ENCODE data around the gene SYNDIG1L.
"Not testable (repeated sequence)": the region's sequence is repeated elsewhere in the genome, so short reads cannot be mapped to it uniquely, and the experiment has no call there.

Gene SYNDIG1L

GRCh38 chr14:74426202-74426582, at the start of gene SYNDIG1L:
SYNDIG1L (minus strand) TSS chr14:74426210; CDS start chr14:74409744, 16,466 bp downstream.
- in situ Hi-C loops (cut with MboI; ENCODE audit: low sequenced_read_pairs): no loop called here

DNA sequence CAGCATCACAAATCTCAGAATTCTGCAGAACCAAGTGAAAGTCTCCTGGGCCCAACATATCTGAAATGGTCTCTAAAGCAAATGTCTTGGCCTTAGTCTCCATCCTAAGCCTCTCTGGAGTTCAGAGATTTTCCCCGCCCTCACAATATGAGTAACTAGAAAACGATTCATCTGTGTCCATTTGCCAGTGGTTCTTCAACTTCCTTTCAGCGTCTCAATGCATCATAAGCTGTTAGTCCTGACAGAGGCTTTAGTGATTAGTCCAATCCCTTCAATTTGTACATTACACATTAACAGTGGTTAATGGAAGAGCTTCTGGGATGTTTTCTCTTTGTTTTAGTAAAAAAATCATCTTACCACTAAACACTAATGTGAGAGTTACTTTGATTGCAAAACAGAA, 49.7 kb upstream of the SYNDIG1L start:
- in situ Hi-C loops (cut with MboI; ENCODE audit: low sequenced_read_pairs): no loop called here

GRCh38 chr14:74474376-74474775, 48.4 kb upstream of the SYNDIG1L start:
- in situ Hi-C loops (cut with MboI; ENCODE audit: low sequenced_read_pairs): no loop called here

GRCh38 chr14:74472601-74473000, 46.6 kb upstream of the SYNDIG1L start:
- in situ Hi-C loops (cut with MboI; ENCODE audit: low sequenced_read_pairs): no loop called here

DNA sequence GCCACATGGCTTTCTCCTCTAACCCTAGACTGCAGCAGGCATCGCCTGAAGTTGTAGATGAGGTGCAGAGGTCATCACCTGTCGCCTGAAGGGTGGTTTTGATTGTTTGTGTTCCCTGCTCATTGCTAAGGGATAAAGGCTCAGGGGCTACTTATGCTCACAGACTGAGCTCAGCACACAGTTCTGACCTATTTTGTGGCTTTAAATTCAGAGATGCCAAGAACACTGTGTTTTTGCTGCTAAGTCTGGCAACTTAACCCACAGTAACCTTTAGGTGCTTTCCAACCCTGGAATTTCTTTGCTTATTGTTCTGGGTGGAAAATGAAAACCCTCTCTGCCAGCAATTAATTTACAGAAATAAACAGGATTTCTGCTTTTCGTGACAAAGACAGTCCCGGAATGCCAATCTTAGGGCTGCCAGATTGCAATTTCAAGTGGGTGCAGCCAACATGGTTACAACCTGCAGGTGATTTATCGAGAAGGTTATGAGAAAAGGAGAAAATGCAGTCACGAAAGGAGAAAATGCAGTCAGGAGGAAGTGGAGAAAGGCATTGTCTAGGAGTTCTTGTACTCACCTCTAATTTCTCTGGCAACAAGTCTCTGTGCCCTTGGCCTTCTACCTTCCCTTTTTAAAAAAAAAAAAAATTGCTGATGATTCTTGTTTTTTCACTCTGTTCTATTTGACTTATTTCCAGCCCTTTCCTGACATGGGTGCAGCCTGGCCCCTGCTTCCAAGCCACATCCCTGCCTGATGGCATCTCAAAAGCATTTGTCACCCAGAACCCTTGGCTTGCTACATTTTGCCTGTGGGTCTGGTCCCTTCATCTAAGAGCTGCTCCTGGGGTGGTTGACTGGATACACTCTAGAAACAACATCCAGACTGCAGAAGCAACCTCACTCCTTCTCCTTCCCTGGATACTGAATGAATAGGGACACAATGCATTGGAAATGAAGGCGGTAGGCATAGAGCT, 43.8 kb upstream of the SYNDIG1L start:
- in situ Hi-C loops (cut with MboI; ENCODE audit: low sequenced_read_pairs): no loop called here

GRCh38 chr14:74468513-74468912, 42.5 kb upstream of the SYNDIG1L start:
- in situ Hi-C loops (cut with MboI; ENCODE audit: low sequenced_read_pairs): no loop called here

DNA sequence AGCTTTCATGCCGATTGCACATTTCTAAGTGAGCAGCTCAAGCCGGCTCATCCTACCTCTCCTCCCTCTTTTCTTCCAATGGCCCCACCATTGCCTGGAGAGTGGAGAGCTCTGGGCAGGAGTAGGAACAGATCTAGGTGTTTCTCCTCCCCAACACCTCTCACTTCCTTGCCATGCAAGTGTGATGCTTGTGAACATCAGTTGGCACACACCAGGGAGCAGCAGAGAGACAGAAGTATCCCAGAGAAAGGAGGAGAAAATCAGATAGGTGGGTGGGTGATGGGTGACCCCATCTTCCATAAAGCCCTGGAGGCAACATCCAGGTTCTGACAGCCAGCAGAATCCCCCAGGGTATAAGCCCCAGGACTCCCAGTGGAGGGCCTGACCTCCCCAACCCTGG, 39.3 kb upstream of the SYNDIG1L start:
- in situ Hi-C loops (cut with MboI; ENCODE audit: low sequenced_read_pairs): no loop called here

DNA sequence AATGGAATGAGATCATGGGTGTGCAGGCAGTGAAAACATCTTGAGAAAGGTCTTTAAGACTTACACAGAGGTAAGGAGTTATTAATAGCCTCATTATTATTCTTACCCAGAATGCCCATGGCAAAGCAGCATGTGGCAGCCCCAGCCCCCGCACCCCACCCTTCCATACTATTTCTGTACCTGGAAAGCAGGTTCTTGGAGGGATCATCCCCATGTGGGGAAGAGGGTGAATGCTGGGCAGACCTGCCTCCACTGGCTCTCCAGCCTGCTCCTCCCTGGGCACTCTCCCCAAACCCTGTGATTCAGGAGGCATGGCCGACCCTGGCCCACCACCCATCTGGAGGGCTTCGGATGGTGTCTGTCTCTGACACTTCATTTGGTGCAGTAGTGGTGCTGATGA, 38.8 kb upstream of the SYNDIG1L start:
- in situ Hi-C loops (cut with MboI; ENCODE audit: low sequenced_read_pairs): no loop called here

- in situ Hi-C loops (cut with MboI; ENCODE audit: low sequenced_read_pairs): no loop called here
These were observed 37.7 kb upstream of the SYNDIG1L start for GRCh38 chr14:74463697-74464096.

GRCh38 chr14:74462993-74463392, 37.0 kb upstream of the SYNDIG1L start:
- in situ Hi-C loops (cut with MboI; ENCODE audit: low sequenced_read_pairs): no loop called here

DNA sequence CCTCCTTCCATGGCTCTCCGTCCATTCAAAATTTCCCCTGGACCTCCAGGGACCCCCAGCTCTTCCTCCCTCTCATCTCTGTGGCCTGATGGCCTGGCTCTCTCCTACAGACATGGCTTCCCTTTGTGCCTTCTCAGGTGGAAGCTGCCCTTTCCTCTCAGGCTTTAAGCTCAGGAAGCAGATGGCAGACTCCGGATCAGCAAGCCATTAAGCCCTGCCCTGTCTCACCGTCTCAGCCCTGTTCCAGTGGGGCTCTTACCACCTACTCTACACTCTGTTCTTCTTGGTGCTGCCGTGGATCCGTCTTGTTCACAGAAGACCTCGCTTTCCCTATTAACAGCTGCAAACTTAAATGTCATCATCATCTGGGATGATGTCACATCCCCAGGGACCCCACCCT, 34.0 kb upstream of the SYNDIG1L start:
- in situ Hi-C loops (cut with MboI; ENCODE audit: low sequenced_read_pairs): no loop called here

DNA sequence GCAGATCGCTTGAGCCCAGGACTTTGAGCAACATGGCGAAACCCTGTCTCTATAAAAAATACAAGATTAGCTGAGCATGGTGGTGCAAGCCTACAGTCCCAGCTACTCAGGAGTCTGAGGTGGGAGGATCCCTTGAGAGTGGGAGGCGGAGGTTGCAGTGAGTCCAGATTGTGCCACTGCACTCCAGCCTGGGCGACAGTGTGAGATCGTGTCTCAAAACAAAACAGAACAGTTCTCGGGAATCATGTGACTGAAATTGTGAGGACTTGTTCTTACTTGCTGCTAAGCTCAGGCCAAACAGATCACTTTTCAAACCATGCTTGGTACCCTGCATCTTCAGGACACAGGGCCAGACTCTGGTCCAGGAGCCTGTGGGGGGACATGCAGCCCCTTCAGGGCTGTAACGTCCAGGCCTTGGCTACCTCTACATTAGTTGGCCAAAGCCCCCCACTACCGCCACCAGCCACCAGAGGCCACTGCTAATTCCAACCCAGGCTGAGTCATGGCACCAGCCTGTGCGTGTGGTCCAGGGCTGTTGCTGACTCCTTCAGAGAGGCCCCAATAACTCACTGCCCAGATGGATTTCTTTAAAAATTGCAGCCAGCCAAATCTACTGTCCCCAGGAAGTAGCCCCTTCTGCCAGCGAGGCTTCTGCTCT, 33.4 kb upstream of the SYNDIG1L start:
- in situ Hi-C loops (cut with MboI; ENCODE audit: low sequenced_read_pairs): no loop called here

GRCh38 chr14:74457565-74457895, 31.5 kb upstream of the SYNDIG1L start:
- in situ Hi-C loops (cut with MboI; ENCODE audit: low sequenced_read_pairs): no loop called here

GRCh38 chr14:74456684-74457564, 30.9 kb upstream of the SYNDIG1L start:
- in situ Hi-C loops (cut with MboI; ENCODE audit: low sequenced_read_pairs): no loop called here

GRCh38 chr14:74454397-74454796, 28.4 kb upstream of the SYNDIG1L start:
- in situ Hi-C loops (cut with MboI; ENCODE audit: low sequenced_read_pairs): not testable (repeated sequence)

DNA sequence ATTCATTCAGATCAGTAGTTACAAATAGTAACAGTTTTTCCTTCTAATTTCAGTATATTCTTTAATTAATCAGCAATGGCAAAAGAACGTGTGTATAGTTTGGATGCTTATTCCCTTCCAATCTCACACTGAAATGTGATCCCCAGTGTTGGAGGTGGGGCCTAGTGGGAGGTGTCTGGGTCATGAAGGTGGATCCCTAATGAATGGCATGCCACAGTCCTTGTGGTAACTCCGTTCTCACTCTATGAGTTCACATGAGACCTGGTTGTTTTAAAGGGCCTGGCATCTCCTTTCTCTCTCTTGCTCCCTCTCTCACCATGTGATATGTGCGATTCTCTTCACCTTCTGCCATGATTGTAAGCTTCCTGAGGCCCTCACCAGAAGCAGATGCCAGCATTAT, 18.9 kb upstream of the SYNDIG1L start:
- in situ Hi-C loops (cut with MboI; ENCODE audit: low sequenced_read_pairs): no loop called here

DNA sequence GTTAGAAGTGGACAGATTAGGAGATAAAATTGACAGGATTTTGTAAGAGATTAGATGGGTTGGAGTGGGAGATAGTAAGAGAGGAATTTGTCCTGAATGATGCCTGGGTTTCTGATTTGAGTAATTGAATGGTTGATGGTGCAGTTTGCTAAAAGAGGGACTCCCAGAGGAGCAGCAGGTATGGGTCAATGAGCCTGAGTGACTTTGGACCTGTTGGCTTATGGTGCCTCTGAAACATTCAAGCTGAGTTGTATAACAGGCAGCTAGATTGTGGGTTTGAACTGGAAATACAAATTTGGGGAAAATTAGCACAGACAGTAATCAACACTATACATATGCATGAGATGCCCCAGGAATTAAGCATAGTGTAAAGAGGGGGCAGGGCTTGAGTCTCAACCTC, 16.7 kb upstream of the SYNDIG1L start:
- in situ Hi-C loops (cut with MboI; ENCODE audit: low sequenced_read_pairs): no loop called here

- in situ Hi-C loops (cut with MboI; ENCODE audit: low sequenced_read_pairs): no loop called here
These were observed 15.1 kb upstream of the SYNDIG1L start for GRCh38 chr14:74441113-74441512.

- in situ Hi-C loops (cut with MboI; ENCODE audit: low sequenced_read_pairs): no loop called here
These were observed 12.4 kb upstream of the SYNDIG1L start for GRCh38 chr14:74438351-74438915.

- in situ Hi-C loops (cut with MboI; ENCODE audit: low sequenced_read_pairs): no loop called here
These were observed 11.6 kb upstream of the SYNDIG1L start for GRCh38 chr14:74437496-74438053.

DNA sequence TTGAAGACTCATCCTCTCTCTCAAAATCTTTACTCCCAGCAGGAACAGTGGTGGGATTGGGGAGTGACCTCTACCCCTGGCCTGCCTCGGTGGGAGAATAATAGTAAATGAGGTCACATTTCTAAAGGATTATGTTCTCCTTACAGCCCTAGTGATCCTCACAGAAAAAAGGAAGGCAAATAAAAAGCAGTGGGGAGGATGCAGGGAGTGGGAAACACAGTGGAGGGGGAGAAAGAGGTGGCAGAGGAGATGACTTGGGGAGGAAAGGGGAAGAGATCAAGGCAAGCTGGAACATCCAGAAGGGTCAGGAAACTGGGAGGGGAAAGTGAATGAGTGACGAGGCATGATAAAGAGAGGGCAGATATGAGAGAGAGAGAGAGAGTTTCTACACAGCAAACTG, 8.3 kb upstream of the SYNDIG1L start:
- in situ Hi-C loops (cut with MboI; ENCODE audit: low sequenced_read_pairs): no loop called here

All from hTERT RPE-1 (cell line).